Heart left ventricle (tissue), 16 donors: ENCODE results near the gene DPP9. TPM values are rescaled to one million over a fixed set of nuclear protein-coding genes. Genes with fewer than 3 reads are reported as not detected.
A peak's percentile ranks its signal among the peaks of the same experiment; 100 is the strongest.

Source experiments
- ATAC-seq, 4 donors: fragments of 200-7000 bp; cut with Tn5 transposase; one replicate each; pipeline ENCODE4 v1.9.1; 2020 to 2022; ENCODE audit warnings: moderate library complexity in 4 of 4, mild to moderate bottlenecking in 3 of 4, moderate number of reproducible peaks in 1 of 4
- DNase-seq, 5 donors: peaks; one replicate each; pipeline ENCODE4 v3.0.0-alpha.2; 2020
- H3K27ac ChIP-seq, 12 donors: fragments of 200-600 bp; sonication (generic) in 4 of 12; one replicate each; pipeline versions ENCODE4 v1.5.0 to v1.8.0; 2016 to 2022; ENCODE audit warnings: mild to moderate bottlenecking in 2 of 12
- H3K27me3 ChIP-seq, 9 donors: fragments of 200-600 bp; sonication (generic) in 2 of 9; one replicate each; pipeline versions ENCODE4 v1.5.1 to v1.8.0; 2016 to 2022; ENCODE audit warnings: mild to moderate bottlenecking in 3 of 9
- H3K36me3 ChIP-seq, 9 donors: fragments of 200-600 bp; sonication (generic) in 2 of 9; one replicate each; pipeline versions ENCODE4 v1.5.0 to v1.8.0; 2018 to 2022; ENCODE audit warnings: mild to moderate bottlenecking in 2 of 9
- H3K4me1 ChIP-seq, 12 donors: fragments of 200-600 bp; sonication (generic) in 4 of 12; one replicate each; pipeline versions ENCODE4 v1.5.0 to v1.8.0; 2016 to 2022; ENCODE audit warnings: mild to moderate bottlenecking in 3 of 12
- H3K4me3 ChIP-seq, 12 donors: fragments of 200-600 bp; sonication (generic) in 4 of 12; one replicate each; pipeline versions ENCODE4 v1.5.0 to v1.8.0; 2017 to 2022; ENCODE audit warnings: mild to moderate bottlenecking in 9 of 12, moderate library complexity in 4 of 12
- H3K9me3 ChIP-seq, 12 donors: fragments of 200-600 bp; sonication (generic) in 4 of 12; one replicate each; pipeline versions ENCODE4 v1.5.0 to v1.8.0; 2016 to 2022; ENCODE audit warnings: mild to moderate bottlenecking in 1 of 12
- CTCF ChIP-seq, 12 donors: fragments of 200-600 bp; sonication (generic) in 4 of 12; IDR thresholded peaks; one replicate each; pipeline versions ENCODE4 v1.5.0 to v1.8.0; 2018 to 2022; ENCODE audit warnings: antibody characterized with exemption in 12 of 12, mild to moderate bottlenecking in 5 of 12
- POLR2A ChIP-seq, 2 donors: fragments of 450-650 bp; IDR thresholded peaks; one replicate each; pipeline ENCODE4 v1.6.1; 2017; ENCODE audit warnings: antibody characterized with exemption in 2 of 2, mild to moderate bottlenecking in 2 of 2, moderate library complexity in 2 of 2
- WGBS, 4 donors: extraction: QIAGEN DNeasy Blood & Tissue Kit in 2 of 4; methylation state at CpG; one replicate each; pipeline versions ENCODE4 v1.1.5 to v1.1.7; 2013 to 2018; 5-methylcytosine and 5-hydroxymethylcytosine counted together
- intact Hi-C, 10 donors: fragments of 100-400 bp; cut with DNase I; formaldehyde crosslinking; loops; one replicate each; pipeline versions ENCODE4 v1.11.1 to v1.14.2; 2022
- polyA plus RNA-seq, 2 donors: library from polyadenylated mRNA; stranded (reverse); fragments of 200-250 nt; gene quantifications; one replicate each; pipeline ENCODE4 v1.2.3, GENCODE V29; 2013
- total RNA-seq, 9 donors: library from RNA; depleted of rRNA in 2 of 9; stranded (reverse); fragments of >200 nt in 2 of 9; fragmentation: NEBNext Ultra II Directional in 3 of 9; extraction: Animal tissue kit (Norgen Biotek cat#: 25700) in 3 of 9; gene quantifications; one replicate each; pipeline versions ENCODE4 v1.1.0 to v1.2.4, GENCODE V29; 2016 to 2023
- donor health status: ischemic (EF 13 %, LVEDD 7.1; RV severe dilation, severe dysfunction).
- donor health status: healthy with polysubstance abuse.
- donor health status: DM: no; HTN: yes; CAD: no.
- donor health status: DM: no; HTN: no; CAD: no.
- donor health status: ischemic (EF 25% LVEDD 6.9; RV normal size, moderate dysfunction).
- donor health status: ischemic (EF 25% LVEDD 5.7; RV mildly dilated, moderate dysfunction).
- donor health status: healthy.
- donor health status: DM: yes; HTN: yes; CAD: no.
- donor health status: ischemic (EF 35%, LVEDD 5.7; RV mildly dilated, moderate dysfunction).
- donor health status: nonischemic (EF 11% LVEDD 7.7; RV severe dilation, severe dysfunction).
- donor health status: DM: yes; HTN: yes; CAD: no.
- donor health status: PGD.
- donor health status: ischemic (EF 29% LVEDD 5.4; RV normal size, mild dysfunction).
- donor health status: nonischemic (EF 23%, LVEDD 6.1; RV moderate dilation, normal function).

The DPP9 gene
- total and polyA plus RNA-seq, 11 donors = 30.7 to 65.2 (median 47.7) TPM

GRCh38 chr19:4690361-4690760, 33.3 kb downstream of the DPP9 start:
- H3K27me3 ChIP-seq = no peaks in the 10 kb centered on the region
- peaks cover 9 to 99% (median 95%) of the 10 kb centered on the region in 9 donors for H3K36me3 ChIP-seq
- H3K27ac ChIP-seq = peak overlapping the region in 1 of 12 donors; percentile 75
- intact Hi-C loops = no loop called here
- H3K4me3 ChIP-seq = no peak overlapping the region
- TF ChIP-seq CTCF (IDR thresholded peaks at IDR 0.05) (no peak), POLR2A (IDR thresholded peaks at IDR 0.05) (no peak)
- H3K4me1 ChIP-seq = peaks cover 0 to 43% (median 9%) of the 10 kb centered on the region in 12 donors
- WGBS, 4 donors = 84 to 90% (median 85%) methylated on average over 13 of the region's 13 CpGs
- H3K9me3 ChIP-seq = no peaks in the 10 kb centered on the region
- no peak for DNase-seq
- no peak for ATAC-seq

- H3K36me3 ChIP-seq = peaks cover 11 to 99% (median 95%) of the 10 kb centered on the region in 9 donors
- no peak overlapping the region for H3K27ac ChIP-seq
- no peaks in the 10 kb centered on the region for H3K9me3 ChIP-seq
- H3K4me3 ChIP-seq = no peak overlapping the region
- intact Hi-C loops = no loop called here
- H3K27me3 ChIP-seq = no peaks in the 10 kb centered on the region
- 90 to 98% (median 96%) methylated on average over 13 to 19 of the region's 19 CpGs for WGBS, 4 donors
- TF ChIP-seq POLR2A (IDR thresholded peaks at IDR 0.05) = no peak
- TF ChIP-seq CTCF (IDR thresholded peaks at IDR 0.05) = no peak
- no peak for DNase-seq
- H3K4me1 ChIP-seq = peaks cover 0 to 36% (median 5%) of the 10 kb centered on the region in 12 donors
- no peak for ATAC-seq
These were observed 34.2 kb downstream of the DPP9 start for GRCh38 chr19:4689403-4689802.

GRCh38 chr19:4688587-4688986, 35.1 kb downstream of the DPP9 start:
- no peak for ATAC-seq
- intact Hi-C loops = no loop called here
- WGBS, 4 donors = 94 to 96% (median 96%) methylated on average over 13 to 26 of the region's 26 CpGs
- no peaks in the 10 kb centered on the region for H3K9me3 ChIP-seq
- TF ChIP-seq POLR2A (IDR thresholded peaks at IDR 0.05) (no peak), CTCF (IDR thresholded peaks at IDR 0.05) (no peak)
- H3K27ac ChIP-seq = no peak overlapping the region
- peak in 1 of 5 donors; percentile 22 for DNase-seq
- H3K27me3 ChIP-seq = no peaks in the 10 kb centered on the region
- H3K4me3 ChIP-seq = no peak overlapping the region
- H3K4me1 ChIP-seq = peaks cover 0 to 28% (median 0%) of the 10 kb centered on the region in 12 donors
- peaks cover 12 to 99% (median 95%) of the 10 kb centered on the region in 9 donors for H3K36me3 ChIP-seq

- intact Hi-C loops = no loop called here
- Histone ChIP-seq H3K27ac (no peak overlapping the region), H3K36me3 (peaks cover 10 to 99% (median 94%) of the 10 kb centered on the region in 9 donors), H3K27me3 (no peaks in the 10 kb centered on the region), H3K4me1 (peaks cover 0 to 17% (median 0%) of the 10 kb centered on the region in 12 donors), H3K9me3 (no peaks in the 10 kb centered on the region), H3K4me3 (no peak overlapping the region)
- WGBS, 4 donors = 51 to 75% (median 56%) methylated on average over 10 to 11 of the region's 11 CpGs
- DNase-seq (peak in 1 of 5 donors; percentile 26), ATAC-seq (peak in 3 of 4 donors; percentile 8 to 50 (median 18))
- no peak for TF ChIP-seq CTCF (IDR thresholded peaks at IDR 0.05)
- no peak for TF ChIP-seq POLR2A (IDR thresholded peaks at IDR 0.05)
These were observed 36.2 kb downstream of the DPP9 start for GRCh38 chr19:4687396-4687795.
